Endothelial cell of umbilical vein (primary cell): ENCODE measurements around the gene CLIP2.

Source experiments
- CTCF ChIP-seq, 2 donors: IDR thresholded peaks; 1 replicate in 1 of 2; 2 replicates in 1 of 2; pipeline ENCODE4 v1.5.1; 2011; ENCODE audit warnings: low read length in 2 of 2, mild to moderate bottlenecking in 2 of 2, moderate library complexity in 2 of 2, control low read depth in 1 of 2, inconsistent platforms in 1 of 2, low read depth in 1 of 2; ENCODE audit not compliant: insufficient read depth in 1 of 2; ENCODE audit errors: extremely low read depth in 1 of 2
- JUN ChIP-seq: IDR thresholded peaks from 2 replicates; pipeline ENCODE4 v1.6.1; 2011; ENCODE audit warnings: borderline replicate concordance, low read depth; ENCODE audit not compliant: insufficient read length, insufficient read depth
- MYC ChIP-seq: IDR thresholded peaks from one replicate; pipeline ENCODE4 v1.6.1; 2011; ENCODE audit warnings: mild to moderate bottlenecking, low read depth, low read length
- POLR2A ChIP-seq: IDR thresholded peaks from 2 replicates; pipeline ENCODE4 v1.6.1; 2012; ENCODE audit warnings: low read depth, mild to moderate bottlenecking, control low read depth, low read length
- POLR2AphosphoS5 ChIP-seq: IDR thresholded peaks from 2 replicates; pipeline ENCODE4 v1.6.1; 2012; ENCODE audit warnings: low read depth, mild to moderate bottlenecking, control low read depth, low read length, moderate library complexity; ENCODE audit not compliant: insufficient read depth
- TF ChIP-seq, protein P1 (sequence below): IDR thresholded peaks from 2 replicates; pipeline ENCODE4 v1.6.1; 2011; ENCODE audit not compliant: insufficient read depth, insufficient read length

GRCh38 chr7:74272305-74273038 lies 16.7 kb upstream of the CLIP2 start:
- TF ChIP-seq POLR2AphosphoS5 (peak; percentile 64), CTCF (IDR thresholded peaks at IDR 0.05; ENCODE audit: extremely low read depth in 1 of 2, insufficient read depth in 1 of 2, low read depth in 1 of 2, low read length in 2 of 2) (no peak), POLR2A (no peak), JUN (peak; percentile 15), MYC (peak; percentile 1)
- TF ChIP-seq, protein P1, sequence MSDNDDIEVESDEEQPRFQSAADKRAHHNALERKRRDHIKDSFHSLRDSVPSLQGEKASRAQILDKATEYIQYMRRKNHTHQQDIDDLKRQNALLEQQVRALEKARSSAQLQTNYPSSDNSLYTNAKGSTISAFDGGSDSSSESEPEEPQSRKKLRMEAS = no peak
